Measurements from ENCODE around the gene NLN. TPM values are rescaled to one million over a fixed set of nuclear protein-coding genes. Genes with fewer than 3 reads are reported as not detected.
"Not testable (repeated sequence)": the region's sequence is repeated elsewhere in the genome, so short reads cannot be mapped to it uniquely, and the experiment has no call there.

NLN gene
- total RNA-seq, 1 donor from 2014 or later = 31.1 TPM

GRCh38 chr5:65868509-65868908, 146.5 kb downstream of the NLN start:
- DNase-seq (ENCODE audit: low read depth) = no peak

GRCh38 chr5:65871182-65871581, 149.2 kb downstream of the NLN start:
- peak; percentile 9 for DNase-seq (ENCODE audit: low read depth)

- not testable (repeated sequence) for DNase-seq (ENCODE audit: low read depth)
Observed at GRCh38 chr5:65871776-65872175, 149.8 kb downstream of the NLN start.

- DNase-seq (ENCODE audit: low read depth) = peak; percentile 79
Observed at GRCh38 chr5:65873181-65873750, 151.3 kb downstream of the NLN start.

- peak; percentile 70 for DNase-seq (ENCODE audit: low read depth)
Observed at GRCh38 chr5:65874241-65874640, 152.2 kb downstream of the NLN start.

- no peak for DNase-seq (ENCODE audit: low read depth)
Observed at GRCh38 chr5:65876496-65876895, 154.5 kb downstream of the NLN start.

GRCh38 chr5:65876970-65877369, 155.0 kb downstream of the NLN start:
- no peak for DNase-seq (ENCODE audit: low read depth)

Other genes with a start within 250 kb of the NLN start
- gene ADAMTS6, start 240.3 kb upstream of the NLN start, total RNA-seq = 13.2 and 17.0 TPM in 2 replicates
- 0.96 and 1.5 TPM in 2 replicates for gene CENPK, start 159.0 kb upstream of the NLN start, total RNA-seq
- 24.2 and 25.4 TPM in 2 replicates for gene PPWD1, start 158.9 kb upstream of the NLN start, total RNA-seq
- 25.9 and 30.4 TPM in 2 replicates for gene TRIM23, start 97.9 kb upstream of the NLN start, total RNA-seq
- 2.5 TPM in 2 replicates for gene SHLD3, start 97.2 kb upstream of the NLN start, total RNA-seq
- gene TRAPPC13, start 97.2 kb upstream of the NLN start, total RNA-seq = 36.5 and 52.1 TPM in 2 replicates
- gene SGTB, start 96 bp upstream of the NLN start, total RNA-seq = 8.7 and 24.7 TPM in 2 replicates
- 56.6 and 62.8 TPM in 2 replicates for gene ERBIN, start 204.4 kb downstream of the NLN start, total RNA-seq